IMR-90 (cell line): Measurements from ENCODE around the gene NECTIN2.

Source experiments
- CEBPB ChIP-seq: IDR thresholded peaks from 2 replicates; pipeline ENCODE4 v1.6.1; 2012; ENCODE audit warnings: low read depth, low read length, improper control_type of control experiment
- CTCF ChIP-seq: conservative IDR thresholded peaks from 2 replicates; pipeline ENCODE4 v1.5.1; 2012; ENCODE audit warnings: mild to moderate bottlenecking, low read depth, low read length, improper control_type of control experiment
- MXI1 ChIP-seq: IDR thresholded peaks from 2 replicates; pipeline ENCODE4 v1.6.1; 2012; ENCODE audit warnings: low read depth, mild to moderate bottlenecking, low read length, moderate library complexity, borderline replicate concordance
- POLR2A ChIP-seq: IDR thresholded peaks from 2 replicates; pipeline ENCODE4 v1.6.1; 2012; ENCODE audit warnings: mild to moderate bottlenecking, low read depth, low read length
- RFX5 ChIP-seq: IDR thresholded peaks from 2 replicates; pipeline ENCODE4 v1.8.0; 2012; ENCODE audit warnings: low read depth, mild to moderate bottlenecking, low read length, moderate library complexity
- SMC3 ChIP-seq: fragments of 150-350 bp; IDR thresholded peaks from 2 replicates; pipeline ENCODE4 v1.6.1; 2016; ENCODE audit warnings: low read depth, mild to moderate bottlenecking, antibody characterized with exemption, low read length, moderate library complexity

- TF ChIP-seq SMC3: no peak
- TF ChIP-seq CTCF: no peak
- TF ChIP-seq CEBPB: no peak
- TF ChIP-seq POLR2A: no peak
- TF ChIP-seq MXI1: no peak
- TF ChIP-seq RFX5: no peak
Observed at GRCh38 chr19:44867578-44867977, 21.5 kb downstream of the NECTIN2 start.
